Nasal cavity respiratory epithelium epithelial cell of viscerocranial mucosa (primary cell): ENCODE data around the gene RAB6B. TPM values are rescaled to one million over a fixed set of nuclear protein-coding genes. Genes with fewer than 3 reads are reported as not detected.

Experiments used
- total RNA-seq: library from RNA; depleted of rRNA; stranded (reverse); fragments of >200 nt; gene quantifications from 2 replicates; pipeline ENCODE4 v1.2.3, GENCODE V29; 2014

The RAB6B gene
- under 0.01 and 0.64 TPM in 2 replicates for total RNA-seq

DNA sequence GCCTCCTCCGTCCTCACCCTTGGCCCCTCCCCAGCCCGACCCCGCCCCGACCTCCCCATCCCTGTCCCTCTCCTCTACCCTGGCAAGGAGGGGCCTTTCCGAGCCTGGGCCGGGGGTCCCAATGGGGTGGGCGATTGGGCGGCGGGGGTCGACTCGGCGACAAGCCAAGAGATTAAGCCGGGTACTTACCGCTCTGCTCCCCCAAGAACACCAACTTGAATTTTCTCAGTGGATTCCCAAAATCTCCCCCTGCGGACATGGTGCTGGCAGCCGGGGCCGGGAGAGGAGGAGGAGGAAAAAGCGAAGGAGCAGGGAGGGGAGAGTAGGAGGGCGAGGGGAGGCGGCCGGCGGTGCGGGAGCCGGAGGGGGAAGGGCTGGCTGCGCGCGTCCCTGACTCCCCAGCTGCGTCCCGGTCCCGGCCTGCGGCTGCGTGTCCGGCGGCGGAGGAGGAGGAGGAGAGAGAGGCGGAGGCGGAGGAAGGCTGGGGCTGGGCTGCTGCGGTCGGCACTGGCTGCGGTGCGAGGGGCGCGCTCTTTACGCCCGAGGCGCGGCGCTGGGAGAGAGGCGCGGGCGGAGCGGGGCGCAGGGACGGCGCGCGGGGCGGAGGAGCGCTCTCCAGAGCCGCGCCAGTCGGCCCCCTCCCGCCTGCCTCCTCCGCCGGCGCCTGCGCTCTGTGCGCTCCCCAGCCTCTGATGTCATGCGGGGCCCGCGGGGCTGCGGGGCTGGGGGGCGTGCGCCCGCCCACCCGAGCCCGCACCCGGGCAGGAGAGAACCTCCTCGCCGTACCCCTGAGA is at the start of gene RAB6B:
Gene RAB6B, minus strand, starts transcription at position 675 of the 794 bp plus-strand sequence. Its CDS starts 416 bp downstream, at position 259.

DNA sequence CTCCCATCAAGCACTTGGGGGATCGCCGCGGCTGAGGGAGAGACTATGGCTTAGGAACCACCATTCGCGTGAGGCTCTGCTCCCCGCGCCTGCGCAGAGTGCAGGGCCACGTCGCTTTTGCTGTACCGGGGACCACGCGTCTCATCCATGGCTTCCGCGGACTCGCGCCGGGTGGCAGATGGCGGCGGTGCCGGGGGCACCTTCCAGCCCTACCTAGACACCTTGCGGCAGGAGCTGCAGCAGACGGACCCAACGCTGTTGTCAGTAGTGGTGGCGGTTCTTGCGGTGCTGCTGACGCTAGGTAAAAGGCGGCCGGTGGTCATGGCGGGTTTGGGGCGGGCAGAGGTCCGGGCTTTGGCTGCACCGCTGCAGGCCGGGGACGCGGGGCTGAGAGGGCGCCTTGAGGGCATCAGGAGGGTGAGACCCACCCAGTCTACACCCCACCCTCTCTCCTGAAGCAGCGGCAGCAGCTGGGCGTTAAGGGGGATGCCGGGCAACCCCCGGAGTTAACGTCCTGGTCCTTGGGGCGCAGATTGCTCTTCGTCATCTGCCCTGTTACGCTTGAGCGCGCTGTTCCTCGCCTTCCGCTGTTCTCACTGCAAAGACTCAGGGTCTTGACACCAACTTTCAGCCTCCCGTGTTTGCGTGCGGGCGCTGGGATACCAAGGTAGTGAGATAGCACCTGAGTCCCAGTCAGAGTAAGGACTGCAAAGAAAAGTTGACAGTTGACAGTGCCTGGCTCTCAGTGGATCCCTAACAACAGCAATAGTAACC is 89.8 kb downstream of the RAB6B start, which contains the start of gene SRPRB:
Gene SRPRB, plus strand, starts transcription at position 114 of the 774 bp plus-strand sequence. Its CDS starts 34 bp downstream, at position 148.

Other genes with a start within 250 kb of the RAB6B start
- 16.1 and 22.9 TPM in 2 replicates for gene TOPBP1, start 233.9 kb downstream of the RAB6B start, total RNA-seq
- 0.21 and 0.34 TPM in 2 replicates for gene TF, start 149.5 kb downstream of the RAB6B start, total RNA-seq
- 96.7 and 158 TPM in 2 replicates for gene SRPRB, start 90.1 kb downstream of the RAB6B start, total RNA-seq
- gene SLCO2A1, start 134.0 kb upstream of the RAB6B start, total RNA-seq: under 0.01 TPM in 2 replicates